Measurements from ENCODE around the gene DACT2. TPM values are rescaled to one million over a fixed set of nuclear protein-coding genes. Genes with fewer than 3 reads are reported as not detected.

The DACT2 gene
- total and polyA plus RNA-seq, 2 experiments from 2014 or later = 0.32 to 0.71 TPM

DNA sequence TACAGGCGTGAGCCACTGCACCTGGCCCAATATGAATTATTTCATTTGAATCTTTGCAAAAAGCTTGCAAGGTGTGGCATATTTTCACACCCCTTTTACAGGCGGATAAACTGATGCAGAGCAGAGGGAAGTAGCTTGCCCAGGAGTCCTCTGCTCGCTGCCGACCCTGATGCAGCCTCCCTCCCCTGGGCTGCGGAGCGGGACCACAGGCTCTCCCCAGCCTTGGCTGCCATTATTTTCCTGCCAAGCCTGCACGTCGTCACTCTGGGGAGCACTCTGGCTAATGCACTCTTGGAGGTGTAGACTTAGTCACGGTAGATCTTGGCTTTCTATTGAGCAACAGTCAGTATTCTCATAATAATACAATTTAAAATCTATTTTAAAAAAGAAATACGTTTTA, 34.8 kb upstream of the DACT2 start:
- TF ChIP-seq, protein P1, sequence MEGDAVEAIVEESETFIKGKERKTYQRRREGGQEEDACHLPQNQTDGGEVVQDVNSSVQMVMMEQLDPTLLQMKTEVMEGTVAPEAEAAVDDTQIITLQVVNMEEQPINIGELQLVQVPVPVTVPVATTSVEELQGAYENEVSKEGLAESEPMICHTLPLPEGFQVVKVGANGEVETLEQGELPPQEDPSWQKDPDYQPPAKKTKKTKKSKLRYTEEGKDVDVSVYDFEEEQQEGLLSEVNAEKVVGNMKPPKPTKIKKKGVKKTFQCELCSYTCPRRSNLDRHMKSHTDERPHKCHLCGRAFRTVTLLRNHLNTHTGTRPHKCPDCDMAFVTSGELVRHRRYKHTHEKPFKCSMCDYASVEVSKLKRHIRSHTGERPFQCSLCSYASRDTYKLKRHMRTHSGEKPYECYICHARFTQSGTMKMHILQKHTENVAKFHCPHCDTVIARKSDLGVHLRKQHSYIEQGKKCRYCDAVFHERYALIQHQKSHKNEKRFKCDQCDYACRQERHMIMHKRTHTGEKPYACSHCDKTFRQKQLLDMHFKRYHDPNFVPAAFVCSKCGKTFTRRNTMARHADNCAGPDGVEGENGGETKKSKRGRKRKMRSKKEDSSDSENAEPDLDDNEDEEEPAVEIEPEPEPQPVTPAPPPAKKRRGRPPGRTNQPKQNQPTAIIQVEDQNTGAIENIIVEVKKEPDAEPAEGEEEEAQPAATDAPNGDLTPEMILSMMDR (IDR thresholded peaks at IDR 0.05; ENCODE audit: low read depth, low read length) = no peak
- Histone ChIP-seq H3K36me3 (no peaks in the 10 kb centered on the region), H3K27me3 (no peaks in the 10 kb centered on the region), H3K9me3 (ENCODE audit: low read depth) (no peaks in the 10 kb centered on the region), H3K27ac (no peak overlapping the region), H3K4me3 (no peak overlapping the region), H3K4me1 (ENCODE audit: low read depth) (no peaks in the 10 kb centered on the region)
- DNase-seq (ENCODE audit: low read depth in 1 of 2, low spot score in 1 of 2) = no peak

DNA sequence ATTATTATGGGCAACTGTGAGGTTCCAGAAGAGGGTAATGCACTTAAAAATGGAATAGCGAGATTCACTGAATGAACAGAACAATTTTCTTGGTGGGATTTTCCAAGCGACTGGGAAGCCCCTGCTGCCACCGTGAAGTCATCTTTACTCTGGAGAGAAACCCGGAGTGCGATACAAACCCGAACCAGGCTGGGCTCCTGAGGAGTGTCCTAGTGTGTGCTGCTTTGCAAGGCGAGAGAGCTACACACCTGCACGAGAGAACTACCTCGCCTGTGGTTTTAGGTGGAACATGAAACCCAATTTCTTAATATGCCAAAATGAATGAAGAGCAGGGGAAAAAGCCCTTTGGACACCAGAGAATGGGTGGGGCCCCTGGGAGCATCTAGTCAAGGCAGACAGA, 33.5 kb upstream of the DACT2 start:
- no peak for DNase-seq (ENCODE audit: low read depth in 1 of 2, low spot score in 1 of 2)
- TF ChIP-seq, protein P1 (IDR thresholded peaks at IDR 0.05; ENCODE audit: low read depth, low read length) = no peak
- no peaks in the 10 kb centered on the region for H3K4me1 ChIP-seq (ENCODE audit: low read depth)
- H3K27me3 ChIP-seq = no peaks in the 10 kb centered on the region
- H3K36me3 ChIP-seq = no peaks in the 10 kb centered on the region
- no peaks in the 10 kb centered on the region for H3K9me3 ChIP-seq (ENCODE audit: low read depth)
- no peak overlapping the region for H3K27ac ChIP-seq
- no peak overlapping the region for H3K4me3 ChIP-seq

DNA sequence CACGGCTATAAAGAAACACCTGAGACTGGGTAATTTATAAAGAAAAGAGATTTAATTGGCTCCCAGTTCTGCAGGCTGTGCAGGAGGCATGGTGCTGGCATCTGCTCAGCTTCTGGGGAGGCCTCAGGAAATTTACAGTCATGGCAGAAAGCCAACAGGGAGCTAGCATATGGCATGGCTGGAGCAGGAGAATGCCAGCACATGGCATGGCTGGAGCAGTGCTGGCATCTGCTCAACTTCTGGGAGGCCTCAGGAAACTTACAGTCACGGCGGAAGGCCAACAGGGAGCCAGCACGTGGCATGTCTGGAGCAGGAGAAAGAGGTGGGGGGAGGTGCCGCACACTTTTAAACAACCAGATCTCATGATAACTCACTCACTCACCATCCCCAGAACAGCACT, 32.5 kb upstream of the DACT2 start:
- Histone ChIP-seq H3K27ac (no peak overlapping the region), H3K36me3 (no peaks in the 10 kb centered on the region), H3K4me3 (no peak overlapping the region), H3K9me3 (ENCODE audit: low read depth) (no peaks in the 10 kb centered on the region), H3K4me1 (ENCODE audit: low read depth) (no peaks in the 10 kb centered on the region), H3K27me3 (no peaks in the 10 kb centered on the region)
- DNase-seq (ENCODE audit: low read depth in 1 of 2, low spot score in 1 of 2) = no peak
- TF ChIP-seq, protein P1 (IDR thresholded peaks at IDR 0.05; ENCODE audit: low read depth, low read length) = no peak

DNA sequence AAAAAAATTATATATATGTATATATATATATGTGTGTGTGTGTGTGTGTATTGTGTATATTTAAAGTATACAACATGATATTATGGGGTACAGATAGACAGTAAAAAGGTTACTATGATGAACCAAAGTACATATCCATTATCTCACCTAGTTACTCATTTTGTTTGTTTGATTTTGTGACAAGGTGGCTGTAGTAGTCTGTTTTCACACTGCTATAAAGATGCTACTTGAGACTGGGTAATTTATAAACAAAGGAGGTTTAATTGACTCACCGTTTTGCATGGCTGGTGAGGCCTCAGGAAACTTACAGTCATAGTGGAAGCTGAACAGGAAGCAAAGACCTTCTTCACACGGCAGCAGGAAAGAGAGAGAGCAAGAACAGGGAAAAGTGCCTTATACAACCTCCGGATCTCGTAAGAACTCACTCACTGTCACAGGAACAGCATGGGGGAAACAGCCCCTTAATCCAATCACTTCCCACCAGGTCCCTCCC, 30.2 kb upstream of the DACT2 start:
- Histone ChIP-seq H3K36me3 (no peaks in the 10 kb centered on the region), H3K9me3 (ENCODE audit: low read depth) (no peaks in the 10 kb centered on the region), H3K4me1 (ENCODE audit: low read depth) (no peaks in the 10 kb centered on the region), H3K27ac (no peak overlapping the region), H3K27me3 (no peaks in the 10 kb centered on the region), H3K4me3 (no peak overlapping the region)
- no peak for DNase-seq (ENCODE audit: low read depth in 1 of 2, low spot score in 1 of 2)
- TF ChIP-seq, protein P1 (IDR thresholded peaks at IDR 0.05; ENCODE audit: low read depth, low read length) = no peak

DNA sequence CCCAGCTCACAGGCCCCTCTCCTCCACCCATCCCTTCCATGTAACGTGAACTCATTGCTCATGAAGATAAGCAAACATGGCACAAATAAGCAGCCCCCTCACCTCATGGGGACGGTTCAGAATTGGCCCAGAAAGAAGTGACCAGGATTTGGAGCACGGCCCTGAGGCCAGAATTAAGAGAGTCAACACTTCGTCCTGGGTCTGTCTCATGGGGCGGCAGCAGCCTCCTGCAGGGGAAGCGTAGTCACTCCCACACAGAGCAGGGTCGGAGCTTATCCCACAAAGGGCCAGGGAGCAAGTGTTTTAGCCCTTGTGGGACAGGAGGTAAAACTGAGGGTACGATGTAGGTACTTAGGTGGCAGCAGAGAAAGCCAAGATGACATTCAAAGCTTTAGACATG, 28.6 kb upstream of the DACT2 start:
- H3K4me3 ChIP-seq = no peak overlapping the region
- H3K9me3 ChIP-seq (ENCODE audit: low read depth) = no peaks in the 10 kb centered on the region
- H3K4me1 ChIP-seq (ENCODE audit: low read depth) = peaks cover 6% of the 10 kb centered on the region
- no peaks in the 10 kb centered on the region for H3K36me3 ChIP-seq
- no peaks in the 10 kb centered on the region for H3K27me3 ChIP-seq
- TF ChIP-seq, protein P1 (IDR thresholded peaks at IDR 0.05; ENCODE audit: low read depth, low read length) = no peak
- H3K27ac ChIP-seq = no peak overlapping the region
- no peak for DNase-seq (ENCODE audit: low read depth in 1 of 2, low spot score in 1 of 2)

DNA sequence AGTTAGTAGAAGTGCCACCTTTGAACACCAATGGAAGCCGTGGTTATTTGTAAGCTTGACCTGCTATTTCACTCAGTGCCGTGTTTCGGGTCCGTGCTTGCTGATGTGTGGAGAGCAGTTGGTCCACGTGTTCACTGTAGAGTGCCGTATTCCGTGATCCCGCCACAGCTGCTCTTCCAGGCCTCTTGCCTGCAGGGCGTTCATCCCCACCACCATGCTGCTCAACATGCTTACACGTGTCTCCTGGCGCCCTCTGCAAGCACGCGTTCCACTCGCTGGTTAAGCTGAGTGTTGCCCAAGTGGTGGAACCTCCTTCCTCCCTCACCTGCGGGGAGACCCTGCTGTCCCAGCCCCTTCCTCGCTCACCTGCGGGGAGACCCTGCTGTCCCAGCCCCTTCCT, 28.0 kb upstream of the DACT2 start:
- H3K4me1 ChIP-seq (ENCODE audit: low read depth) = peaks cover 6% of the 10 kb centered on the region
- H3K27me3 ChIP-seq = no peaks in the 10 kb centered on the region
- TF ChIP-seq, protein P1 (IDR thresholded peaks at IDR 0.05; ENCODE audit: low read depth, low read length) = no peak
- DNase-seq (ENCODE audit: low read depth in 1 of 2, low spot score in 1 of 2) = no peak
- H3K9me3 ChIP-seq (ENCODE audit: low read depth) = no peaks in the 10 kb centered on the region
- H3K27ac ChIP-seq = no peak overlapping the region
- no peak overlapping the region for H3K4me3 ChIP-seq
- H3K36me3 ChIP-seq = no peaks in the 10 kb centered on the region
